Loucy (cell line): ENCODE data around the gene CSE1L.

Experiments
- CTCF ChIP-seq: fragments of 200-600 bp; sonication (generic); conservative IDR thresholded peaks from 2 replicates; pipeline ENCODE4 v1.5.1; 2014; ENCODE audit warnings: mild to moderate bottlenecking, antibody characterized with exemption, low read length
- EZH2phosphoT487 ChIP-seq: fragments of 200-600 bp; IDR thresholded peaks from 2 replicates; pipeline ENCODE4 v1.6.1; 2018; ENCODE audit warnings: antibody characterized with exemption, mild to moderate bottlenecking, moderate library complexity, borderline replicate concordance

- TF ChIP-seq CTCF (no peak), EZH2phosphoT487 (no peak)
These were observed 6.3 kb upstream of the CSE1L start for GRCh38 chr20:49039854-49040253.
